Colon (tissue), 2 donors: ENCODE data around the gene TBL1Y.
"Not testable (repeated sequence)": the region's sequence is repeated elsewhere in the genome, so short reads cannot be mapped to it uniquely, and the experiment has no call there.

Source experiments
- FAIRE-seq: peaks from 2 replicates; lab custom pipeline; 2012; peaks lifted over from hg19 to GRCh38; lab: Jason Lieb, UNC
- donor health status: control.
- donor health status: control.

Gene TBL1Y

DNA sequence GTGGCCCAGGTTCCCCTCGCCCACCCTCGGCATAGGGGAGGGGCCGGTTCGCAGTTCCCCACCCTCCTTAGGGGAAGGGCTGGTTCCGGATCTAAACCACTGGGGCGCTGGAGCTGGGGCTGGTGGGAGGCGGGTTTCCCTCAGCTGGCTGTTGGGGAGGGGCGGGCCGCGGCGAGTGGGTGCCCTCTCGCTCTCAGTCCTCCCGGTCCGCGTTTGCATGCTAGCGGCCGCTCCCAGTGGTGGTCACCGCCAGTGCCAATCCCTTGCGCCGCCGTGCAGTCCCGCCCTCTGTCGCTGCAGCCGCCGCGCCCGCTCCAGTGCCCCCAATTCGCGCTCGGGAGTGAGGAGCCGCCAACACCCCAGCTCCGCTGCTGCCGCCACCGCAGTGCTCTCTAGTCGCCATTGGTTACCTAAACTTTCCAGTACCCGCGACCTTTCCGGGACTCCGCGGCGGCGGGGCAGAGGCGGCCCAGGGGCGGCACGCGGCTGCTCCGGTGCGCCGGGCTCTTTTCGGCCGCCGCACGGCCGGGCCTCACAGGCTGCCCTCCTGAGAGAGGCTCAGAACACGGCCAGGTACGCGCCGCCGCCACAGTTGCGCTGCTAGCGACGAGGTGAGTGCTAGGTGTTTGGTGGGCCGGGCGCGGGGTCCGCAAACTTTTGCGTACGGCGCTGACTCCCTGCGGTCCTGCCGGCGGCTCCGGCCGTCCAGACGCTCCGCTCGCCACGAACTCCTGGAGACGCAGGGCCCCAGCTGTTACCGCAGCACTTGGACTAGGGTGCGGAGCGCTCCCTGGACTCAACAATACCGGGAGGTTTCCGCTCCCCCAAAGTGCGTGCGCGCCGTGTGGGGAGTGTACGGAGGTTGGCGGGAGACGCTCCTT, at the start of gene TBL1Y:
TBL1Y (plus strand) TSS at position 326 of the 881 bp plus-strand sequence. CDS start 114,388 bp downstream, outside the sequence.
- FAIRE-seq, result no peak

- FAIRE-seq, result no peak
Observed at GRCh38 chrY:6894496-6894895, 16.0 kb upstream of the TBL1Y start.

DNA sequence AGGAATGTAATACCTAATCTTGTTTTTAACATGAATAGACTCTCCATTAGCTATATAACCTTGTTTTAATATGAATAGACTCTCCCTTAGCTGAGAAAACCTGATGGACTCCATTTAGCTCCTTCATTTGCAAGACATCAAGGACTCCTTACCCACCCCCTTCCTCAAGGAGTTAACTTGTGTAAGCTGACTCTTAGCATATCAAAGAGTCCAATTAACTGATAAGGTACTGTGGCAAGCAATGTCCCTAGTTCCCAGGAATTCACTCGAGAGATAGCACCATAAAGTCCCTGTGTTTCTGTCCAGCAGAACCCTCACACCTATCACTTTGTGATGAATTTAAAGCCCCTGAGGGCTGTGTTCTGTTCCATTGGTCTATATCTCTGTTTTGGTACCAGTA, 15.3 kb upstream of the TBL1Y start:
- no peak for FAIRE-seq

- FAIRE-seq, result not testable (repeated sequence)
Observed at GRCh38 chrY:6902116-6902515, 8.4 kb upstream of the TBL1Y start.

DNA sequence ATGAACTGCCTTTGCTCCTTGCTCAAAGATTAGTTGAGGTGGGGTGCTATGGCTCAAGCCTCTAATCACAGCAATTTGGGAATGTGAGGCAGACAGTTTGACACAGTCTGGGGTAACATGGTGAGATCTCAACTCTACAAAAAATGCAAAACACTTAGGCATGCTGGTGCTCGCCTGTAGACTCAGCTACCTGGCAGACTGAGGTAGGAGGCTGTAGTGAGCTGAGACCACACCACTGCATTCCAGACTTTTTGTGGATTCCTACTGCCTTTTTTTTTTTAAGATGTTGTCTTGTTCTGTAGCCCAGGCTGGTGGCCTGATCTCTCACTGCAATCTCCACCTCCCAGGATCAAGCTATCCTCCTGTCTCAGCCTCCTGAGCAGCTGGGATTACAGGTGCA, 2.9 kb upstream of the TBL1Y start:
- FAIRE-seq, result no peak

GRCh38 chrY:6908021-6908420, 2.5 kb upstream of the TBL1Y start:
- FAIRE-seq, result not testable (repeated sequence)

- no peak for FAIRE-seq
Observed at GRCh38 chrY:6909118-6909521, 1.4 kb upstream of the TBL1Y start.

GRCh38 chrY:6909856-6910255, 641 bp upstream of the TBL1Y start:
- FAIRE-seq, result no peak

- no peak for FAIRE-seq
Observed at GRCh38 chrY:6911253-6911881, 870 bp downstream of the TBL1Y start, which contains the start of gene AMELY. TSS of gene AMELY (minus strand) at chrY:6911752. CDS start at chrY:6872608, 39,144 bp downstream.

DNA sequence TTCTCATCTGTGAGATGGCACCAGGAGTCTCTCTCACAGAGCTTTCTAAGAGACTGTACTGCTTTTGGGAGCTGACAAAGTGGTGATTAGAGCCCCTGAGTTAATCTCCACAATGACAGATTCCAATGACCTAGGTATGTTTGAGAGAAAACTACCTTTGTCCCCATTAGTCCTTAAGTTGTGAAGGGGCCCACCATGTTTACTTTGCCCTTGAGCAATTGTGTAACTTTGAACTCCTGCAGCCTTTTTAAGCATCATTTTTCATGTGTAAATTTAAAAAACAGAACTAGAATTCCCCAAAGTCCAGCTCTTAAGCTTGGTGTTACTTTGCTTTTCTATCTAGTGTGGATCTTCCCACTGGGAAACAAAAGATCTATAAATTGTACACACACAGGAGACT, 2.9 kb downstream of the TBL1Y start:
- FAIRE-seq, result no peak

- no peak for FAIRE-seq
Observed at GRCh38 chrY:6921061-6921460, 10.6 kb downstream of the TBL1Y start.

DNA sequence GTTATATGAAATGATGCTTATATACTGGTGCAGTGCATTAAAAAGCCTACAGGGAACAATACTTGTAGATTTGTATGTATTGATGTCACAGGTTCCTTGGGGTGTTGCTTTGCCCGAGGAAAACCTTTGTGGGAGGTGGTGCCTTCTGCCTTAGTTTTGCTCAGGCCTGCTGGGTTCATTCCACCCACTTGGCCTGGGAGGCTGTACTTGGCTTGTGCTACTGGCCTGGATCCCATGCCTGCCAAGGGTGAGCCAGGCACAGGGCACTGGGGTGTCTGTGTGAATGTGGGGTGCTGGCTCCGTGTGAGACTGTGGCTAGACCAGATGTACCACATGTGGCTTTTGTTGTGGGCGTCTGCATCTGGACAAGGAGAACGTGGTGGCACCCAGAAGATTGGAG, 17.8 kb downstream of the TBL1Y start:
- no peak for FAIRE-seq

- no peak for FAIRE-seq
Observed at GRCh38 chrY:6929237-6929636, 18.7 kb downstream of the TBL1Y start.

- FAIRE-seq, result no peak
Observed at GRCh38 chrY:6931779-6932396, 21.4 kb downstream of the TBL1Y start.

DNA sequence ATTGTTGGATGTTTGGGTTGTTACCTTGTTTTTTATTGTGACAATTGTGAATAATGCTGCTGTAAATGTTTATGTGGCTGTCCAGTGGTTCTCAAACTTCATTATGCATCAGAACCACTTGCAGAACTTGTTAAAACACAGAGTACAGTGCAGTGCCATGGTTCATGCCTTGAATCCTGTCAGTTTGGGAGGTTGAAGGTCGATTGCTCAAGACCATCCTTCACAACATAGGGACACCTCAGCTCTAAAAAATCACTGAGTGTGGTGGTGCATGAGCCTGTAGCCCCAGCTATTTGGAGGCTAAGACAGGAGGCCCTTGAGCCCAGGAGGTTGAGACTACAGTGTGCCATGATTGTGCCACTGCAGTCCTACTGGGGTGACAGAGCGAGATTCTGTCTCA, 25.0 kb downstream of the TBL1Y start:
- no peak for FAIRE-seq

DNA sequence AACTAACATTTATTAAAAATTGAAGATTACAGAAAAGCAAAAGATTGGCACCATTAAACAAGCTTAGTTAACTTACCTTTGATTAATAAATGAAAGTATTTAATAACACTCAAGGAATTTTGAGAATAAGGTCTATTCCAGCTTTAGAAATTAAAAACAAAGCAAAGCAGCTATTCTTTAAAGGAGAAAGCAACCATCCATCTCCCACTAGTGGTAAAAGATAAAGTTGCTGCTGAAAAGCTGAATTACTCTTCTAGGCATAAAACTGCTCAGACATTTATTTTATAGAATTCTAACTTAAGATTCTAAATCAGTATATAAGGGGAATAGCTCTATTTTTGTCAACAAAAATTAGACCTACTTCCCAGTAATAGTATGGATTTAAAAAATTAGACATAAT, 37.2 kb downstream of the TBL1Y start:
- FAIRE-seq, result no peak

DNA sequence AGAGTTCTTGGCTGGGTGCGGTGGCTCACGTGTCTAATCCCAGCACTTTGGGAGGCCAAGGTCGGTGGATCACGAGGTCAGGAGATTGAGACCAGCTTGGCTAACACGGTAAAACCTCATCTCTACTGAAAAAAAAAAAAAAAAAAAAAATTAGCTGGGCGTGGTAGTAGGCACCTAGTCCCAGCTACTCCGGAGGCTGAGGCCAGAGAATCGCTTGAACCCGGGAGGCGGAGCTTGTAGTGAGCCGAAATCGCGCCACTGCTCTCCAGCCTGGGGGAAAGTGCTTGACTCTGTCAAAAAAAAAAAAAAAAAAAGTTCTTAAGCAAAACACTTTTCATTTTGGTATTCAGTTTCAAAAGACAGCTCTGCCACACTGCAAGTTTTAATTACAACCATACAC, 37.9 kb downstream of the TBL1Y start:
- no peak for FAIRE-seq

GRCh38 chrY:6949947-6950346, 39.5 kb downstream of the TBL1Y start:
- FAIRE-seq, result no peak

- FAIRE-seq, result no peak
Observed at GRCh38 chrY:6964732-6965131, 54.2 kb downstream of the TBL1Y start.

DNA sequence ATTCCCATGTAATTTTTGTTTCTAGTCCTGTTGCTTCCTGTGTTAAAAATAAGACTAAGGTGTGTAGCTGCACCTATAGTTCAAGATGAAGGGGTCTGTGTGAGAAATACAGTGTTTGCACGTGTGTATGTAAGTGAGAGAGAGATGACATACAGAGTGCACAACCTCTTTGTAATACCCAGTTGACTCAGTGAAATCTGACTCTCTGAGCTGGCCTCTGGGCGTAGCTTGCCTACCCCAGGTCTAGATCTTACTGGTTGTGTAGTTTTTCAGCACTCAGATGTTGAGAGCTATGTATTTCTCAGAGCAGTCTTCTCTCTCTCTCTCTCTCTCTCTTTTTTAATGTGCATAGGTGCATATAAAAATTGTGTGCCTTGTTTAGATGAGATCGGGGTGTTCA, 56.0 kb downstream of the TBL1Y start:
- FAIRE-seq, result no peak

DNA sequence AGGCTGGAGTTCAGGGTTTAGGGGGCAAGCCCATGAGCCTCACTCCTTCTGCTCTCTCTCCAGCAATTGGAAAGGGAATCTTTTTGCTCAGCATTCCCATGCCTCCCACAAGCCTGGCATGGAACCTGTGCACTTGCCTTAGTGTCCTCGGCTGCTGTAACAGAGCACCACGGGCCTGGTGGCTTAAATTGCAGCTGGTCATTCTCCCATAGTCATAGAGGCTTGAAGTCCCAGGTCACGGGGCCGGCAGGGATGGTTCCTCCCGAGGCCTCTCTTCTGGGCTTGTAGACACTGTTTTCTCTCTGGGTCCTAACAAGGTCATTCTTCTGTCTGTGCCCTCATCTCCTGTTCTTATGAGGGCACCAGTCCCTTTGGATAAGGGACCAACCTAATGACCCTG, 57.2 kb downstream of the TBL1Y start:
- no peak for FAIRE-seq

DNA sequence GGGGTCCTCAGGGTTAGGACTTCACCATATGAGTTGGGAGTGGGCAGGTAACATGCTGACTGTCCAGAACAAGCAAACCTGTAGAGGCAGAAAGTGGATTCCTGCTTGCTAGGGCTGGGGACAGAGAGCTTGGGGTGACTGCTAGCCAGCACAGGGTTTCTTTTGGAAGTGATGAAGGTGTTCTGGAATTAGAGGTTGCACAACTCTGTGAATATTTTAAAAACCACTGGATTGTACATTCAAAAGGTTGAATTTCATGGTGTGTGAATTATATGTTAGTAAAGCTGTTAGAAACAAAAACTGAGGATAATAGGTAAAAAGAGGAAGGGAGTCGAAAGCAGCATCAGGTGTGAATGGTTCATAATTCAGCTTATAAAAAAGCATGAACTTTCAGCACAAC, 57.7 kb downstream of the TBL1Y start:
- no peak for FAIRE-seq

DNA sequence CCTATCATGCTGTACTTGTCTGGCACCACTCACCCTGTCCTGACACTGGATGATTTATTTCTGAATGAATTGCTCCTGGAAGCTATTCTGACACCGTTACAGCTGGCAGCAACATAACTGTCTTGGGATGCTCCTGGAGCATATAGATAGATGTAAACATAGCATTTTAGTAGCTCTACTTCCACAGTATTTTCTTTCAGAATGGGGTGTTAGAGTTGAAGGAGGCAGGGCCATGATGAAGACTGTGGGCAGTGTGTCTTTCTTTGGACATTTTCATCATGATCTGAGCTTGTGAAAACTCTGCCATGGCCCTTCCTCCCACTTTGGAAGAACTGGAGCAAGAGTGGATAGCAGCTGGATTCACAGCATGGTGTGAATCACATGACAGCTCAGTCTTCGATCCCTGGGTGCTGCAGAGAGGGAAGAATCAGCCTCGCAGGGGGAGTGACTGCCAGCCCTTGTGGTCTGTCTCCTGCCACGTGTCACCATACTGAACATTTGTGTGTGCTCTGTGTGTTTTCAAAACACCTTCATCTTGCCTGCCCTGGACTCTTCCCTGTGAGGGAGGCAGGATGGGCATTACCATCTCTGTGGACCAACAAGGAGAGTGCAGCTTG, 61.9 kb downstream of the TBL1Y start:
- no peak for FAIRE-seq
